ENCODE data around the gene CPAMD8.

CPAMD8 gene

DNA sequence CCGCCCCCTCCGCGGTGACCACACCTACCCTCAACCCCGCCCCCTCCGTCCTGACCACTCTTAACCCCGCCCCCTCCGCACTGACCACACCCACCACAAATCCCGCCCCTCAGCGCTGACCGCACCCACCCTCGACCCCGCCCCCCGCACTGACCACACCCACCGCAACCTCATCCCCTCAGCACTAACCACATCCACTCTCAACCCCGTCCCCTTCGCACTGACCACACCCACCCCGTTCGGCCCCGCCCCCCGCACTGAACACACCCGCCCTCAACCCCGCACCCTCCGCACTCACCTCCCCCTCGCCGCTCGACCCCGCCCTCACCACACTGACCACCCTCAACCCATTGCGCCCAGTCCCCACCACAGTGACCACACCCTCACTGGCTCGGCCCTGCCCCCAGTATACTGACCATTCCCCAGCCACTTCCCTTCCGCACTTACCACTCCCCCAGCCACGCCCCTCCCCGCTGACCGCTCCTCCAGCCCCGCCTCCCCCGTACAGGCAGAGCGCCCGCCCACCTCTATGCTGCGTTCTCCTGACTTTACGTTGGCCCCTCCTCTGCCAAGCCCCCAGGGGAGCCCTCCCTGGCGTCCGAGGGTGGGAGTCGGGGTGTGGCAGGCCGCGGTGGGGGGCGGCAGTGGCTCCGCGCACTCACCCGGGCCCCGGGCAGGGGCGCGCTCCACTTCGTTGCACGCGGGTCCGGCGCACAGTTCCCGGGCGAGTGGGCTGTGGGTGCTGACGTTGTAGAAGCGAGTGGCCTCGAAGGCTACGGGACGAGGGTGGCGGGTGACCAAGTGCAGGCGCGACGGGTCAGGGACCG, 129.4 kb downstream of the CPAMD8 start:
- no peaks in the 10 kb centered on the region for H3K36me3 ChIP-seq (ENCODE audit: control insufficient read depth in 1 of 2, insufficient read depth in 2 of 2, low read length in 2 of 2)
- peak overlapping the region; percentile 32 for H3K27ac ChIP-seq (ENCODE audit: low read depth, low read length)
- H3K9me3 ChIP-seq (ENCODE audit: control insufficient read depth in 1 of 2, low read length in 2 of 2): no peaks in the 10 kb centered on the region
- peak overlapping the region; percentile 50 to 55 for H3K4me3 ChIP-seq (ENCODE audit: low read depth in 1 of 2, low read length in 2 of 2)
- H3K27me3 ChIP-seq (ENCODE audit: control insufficient read depth in 1 of 2, insufficient read depth in 2 of 2, low read length in 2 of 2): peaks cover 0 to 3% of the 10 kb centered on the region in 2 donors
- H3K4me1 ChIP-seq (ENCODE audit: control insufficient read depth in 1 of 2, insufficient read depth in 2 of 2, low read length in 2 of 2): peaks cover 0 to 8% of the 10 kb centered on the region in 2 donors
- no peak overlapping the region for H3K9ac ChIP-seq (ENCODE audit: low read depth in 1 of 2, low read length in 2 of 2)

DNA sequence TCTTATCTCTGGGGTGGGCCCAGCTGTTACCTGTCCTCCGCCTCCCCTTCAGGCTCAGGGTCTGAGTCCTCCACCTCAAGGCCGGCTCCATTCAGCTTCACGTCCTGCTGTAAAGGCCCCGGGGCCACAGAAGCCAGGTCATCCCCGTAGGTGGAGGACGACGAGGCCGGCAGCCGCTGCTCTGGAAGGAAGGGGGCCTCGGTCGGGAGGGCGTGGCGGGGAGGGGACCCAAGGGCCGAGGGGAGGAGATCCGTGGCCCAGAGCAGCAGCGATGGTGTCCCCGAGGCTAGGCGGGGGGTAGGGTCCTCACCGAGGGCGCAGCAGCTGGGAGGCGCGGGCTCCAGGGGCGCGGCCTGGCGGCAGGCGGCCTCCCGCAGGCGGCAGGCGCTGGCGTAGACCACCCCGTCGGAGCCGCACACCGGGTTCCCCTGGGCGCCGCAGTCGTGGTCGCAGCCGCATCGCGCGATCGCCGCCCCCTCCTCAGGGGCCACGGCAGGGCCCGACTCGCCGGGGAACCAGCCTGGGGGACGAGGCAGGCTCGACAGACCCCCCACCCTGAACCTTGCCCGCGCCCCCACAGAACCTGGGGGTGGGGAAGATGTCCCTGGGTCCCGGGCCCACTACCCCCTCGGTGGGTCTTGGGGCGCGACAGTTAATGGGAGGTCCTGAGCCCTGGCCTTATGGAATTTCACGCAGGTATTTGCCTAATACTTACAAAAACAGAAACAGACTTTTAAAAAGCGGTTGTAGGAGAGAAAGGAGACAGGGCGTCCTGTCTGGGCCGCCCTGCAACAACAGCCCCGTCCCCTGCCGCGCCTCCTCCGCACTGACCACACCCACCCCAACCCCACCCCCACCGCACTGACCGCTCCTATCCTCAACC, 130.2 kb downstream of the CPAMD8 start:
- H3K9me3 ChIP-seq (ENCODE audit: control insufficient read depth in 1 of 2, low read length in 2 of 2): no peaks in the 10 kb centered on the region
- peak overlapping the region; percentile 61 to 71 for H3K4me3 ChIP-seq (ENCODE audit: low read depth in 1 of 2, low read length in 2 of 2)
- peaks cover 0 to 8% of the 10 kb centered on the region in 2 donors for H3K4me1 ChIP-seq (ENCODE audit: control insufficient read depth in 1 of 2, insufficient read depth in 2 of 2, low read length in 2 of 2)
- peaks cover 0 to 3% of the 10 kb centered on the region in 2 donors for H3K27me3 ChIP-seq (ENCODE audit: control insufficient read depth in 1 of 2, insufficient read depth in 2 of 2, low read length in 2 of 2)
- H3K27ac ChIP-seq (ENCODE audit: low read depth, low read length): peak overlapping the region; percentile 25
- H3K9ac ChIP-seq (ENCODE audit: low read depth in 1 of 2, low read length in 2 of 2): peak overlapping the region; percentile 32 to 39
- H3K36me3 ChIP-seq (ENCODE audit: control insufficient read depth in 1 of 2, insufficient read depth in 2 of 2, low read length in 2 of 2): no peaks in the 10 kb centered on the region

DNA sequence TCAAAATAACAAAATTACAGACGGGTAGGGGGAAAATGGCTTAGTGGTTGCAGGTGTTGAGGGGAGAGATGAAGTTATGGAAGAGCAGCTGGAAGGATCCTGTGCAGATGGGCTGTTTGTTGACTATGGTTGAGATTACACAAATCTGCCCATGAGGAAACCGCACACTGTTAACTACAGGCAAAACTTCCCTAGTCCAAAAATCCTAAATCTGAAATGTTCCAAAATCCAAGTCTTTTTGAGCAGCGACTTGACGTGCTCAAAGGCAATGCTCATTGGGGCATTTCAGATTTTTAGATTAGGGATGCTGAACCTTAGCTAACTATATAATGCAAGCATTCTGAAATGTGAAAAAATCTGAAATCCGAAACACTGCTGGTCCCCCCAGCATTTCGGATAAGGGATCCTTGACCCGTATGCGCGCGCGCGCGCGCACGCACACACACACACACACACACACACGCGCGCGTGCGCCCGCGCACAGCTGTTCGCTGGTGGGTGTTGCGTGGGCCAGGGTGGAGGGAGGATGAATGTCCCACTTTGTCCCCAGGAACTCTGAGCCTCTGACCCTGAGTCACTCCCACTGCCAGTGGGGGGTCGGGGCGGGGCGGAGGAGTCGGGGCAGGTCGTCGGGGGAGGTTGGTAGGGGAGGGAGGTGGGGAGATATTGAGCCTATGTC, 131.0 kb downstream of the CPAMD8 start:
- H3K27ac ChIP-seq (ENCODE audit: low read depth, low read length): peak overlapping the region; percentile 25
- peak overlapping the region; percentile 61 to 71 for H3K4me3 ChIP-seq (ENCODE audit: low read depth in 1 of 2, low read length in 2 of 2)
- no peaks in the 10 kb centered on the region for H3K9me3 ChIP-seq (ENCODE audit: control insufficient read depth in 1 of 2, low read length in 2 of 2)
- H3K9ac ChIP-seq (ENCODE audit: low read depth in 1 of 2, low read length in 2 of 2): no peak overlapping the region
- H3K4me1 ChIP-seq (ENCODE audit: control insufficient read depth in 1 of 2, insufficient read depth in 2 of 2, low read length in 2 of 2): peaks cover 0 to 8% of the 10 kb centered on the region in 2 donors
- H3K27me3 ChIP-seq (ENCODE audit: control insufficient read depth in 1 of 2, insufficient read depth in 2 of 2, low read length in 2 of 2): peaks cover 0 to 3% of the 10 kb centered on the region in 2 donors
- no peaks in the 10 kb centered on the region for H3K36me3 ChIP-seq (ENCODE audit: control insufficient read depth in 1 of 2, insufficient read depth in 2 of 2, low read length in 2 of 2)

DNA sequence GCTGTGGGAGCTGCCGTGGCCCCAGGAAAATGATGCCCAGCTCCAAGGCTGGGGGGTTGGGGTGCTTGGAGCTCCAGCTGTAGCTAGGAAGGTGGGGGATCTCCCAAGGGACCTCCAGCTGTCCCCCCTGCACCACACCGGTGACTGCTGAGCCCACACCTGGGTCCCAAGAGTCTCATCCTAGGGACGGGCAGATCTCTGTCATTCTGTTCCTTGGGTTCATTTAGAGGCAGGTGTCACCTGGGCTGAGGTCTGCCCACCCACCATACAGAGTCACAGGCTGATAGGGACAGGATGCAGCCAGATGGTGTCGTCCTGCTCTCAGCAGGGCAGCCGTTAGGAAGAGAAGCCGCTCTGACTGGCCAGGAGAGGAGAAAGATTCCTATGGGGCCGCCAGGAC, 132.5 kb downstream of the CPAMD8 start:
- H3K9ac ChIP-seq (ENCODE audit: low read depth in 1 of 2, low read length in 2 of 2): no peak overlapping the region
- H3K4me1 ChIP-seq (ENCODE audit: control insufficient read depth in 1 of 2, insufficient read depth in 2 of 2, low read length in 2 of 2): peaks cover 0 to 8% of the 10 kb centered on the region in 2 donors
- no peak overlapping the region for H3K4me3 ChIP-seq (ENCODE audit: low read depth in 1 of 2, low read length in 2 of 2)
- peaks cover 0 to 3% of the 10 kb centered on the region in 2 donors for H3K27me3 ChIP-seq (ENCODE audit: control insufficient read depth in 1 of 2, insufficient read depth in 2 of 2, low read length in 2 of 2)
- H3K27ac ChIP-seq (ENCODE audit: low read depth, low read length): peak overlapping the region; percentile 27
- H3K9me3 ChIP-seq (ENCODE audit: control insufficient read depth in 1 of 2, low read length in 2 of 2): no peaks in the 10 kb centered on the region
- H3K36me3 ChIP-seq (ENCODE audit: control insufficient read depth in 1 of 2, insufficient read depth in 2 of 2, low read length in 2 of 2): no peaks in the 10 kb centered on the region

DNA sequence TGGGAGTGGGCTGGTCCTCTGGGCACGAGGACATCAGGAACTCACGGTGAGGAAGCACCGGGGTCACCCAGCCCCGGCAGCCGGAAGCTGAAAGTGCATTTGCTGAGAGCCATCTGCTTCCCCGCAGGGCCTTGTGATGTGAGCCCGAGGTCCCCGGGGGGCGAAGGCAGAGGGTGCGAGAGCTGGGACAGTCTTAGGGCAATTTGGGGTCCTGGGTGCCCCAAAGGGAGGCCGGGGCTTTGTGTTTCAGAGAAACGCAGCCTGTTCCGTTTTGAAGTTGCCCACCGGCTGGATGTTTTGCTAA, 133.0 kb downstream of the CPAMD8 start:
- Histone ChIP-seq H3K36me3 (ENCODE audit: control insufficient read depth in 1 of 2, insufficient read depth in 2 of 2, low read length in 2 of 2) (no peaks in the 10 kb centered on the region), H3K27me3 (ENCODE audit: control insufficient read depth in 1 of 2, insufficient read depth in 2 of 2, low read length in 2 of 2) (peaks cover 0 to 3% of the 10 kb centered on the region in 2 donors), H3K9ac (ENCODE audit: low read depth in 1 of 2, low read length in 2 of 2) (peak overlapping the region in 1 of 2 donors; percentile 23), H3K9me3 (ENCODE audit: control insufficient read depth in 1 of 2, low read length in 2 of 2) (no peaks in the 10 kb centered on the region), H3K27ac (ENCODE audit: low read depth, low read length) (no peak overlapping the region), H3K4me1 (ENCODE audit: control insufficient read depth in 1 of 2, insufficient read depth in 2 of 2, low read length in 2 of 2) (peaks cover 0 to 10% of the 10 kb centered on the region in 2 donors), H3K4me3 (ENCODE audit: low read depth in 1 of 2, low read length in 2 of 2) (no peak overlapping the region)

DNA sequence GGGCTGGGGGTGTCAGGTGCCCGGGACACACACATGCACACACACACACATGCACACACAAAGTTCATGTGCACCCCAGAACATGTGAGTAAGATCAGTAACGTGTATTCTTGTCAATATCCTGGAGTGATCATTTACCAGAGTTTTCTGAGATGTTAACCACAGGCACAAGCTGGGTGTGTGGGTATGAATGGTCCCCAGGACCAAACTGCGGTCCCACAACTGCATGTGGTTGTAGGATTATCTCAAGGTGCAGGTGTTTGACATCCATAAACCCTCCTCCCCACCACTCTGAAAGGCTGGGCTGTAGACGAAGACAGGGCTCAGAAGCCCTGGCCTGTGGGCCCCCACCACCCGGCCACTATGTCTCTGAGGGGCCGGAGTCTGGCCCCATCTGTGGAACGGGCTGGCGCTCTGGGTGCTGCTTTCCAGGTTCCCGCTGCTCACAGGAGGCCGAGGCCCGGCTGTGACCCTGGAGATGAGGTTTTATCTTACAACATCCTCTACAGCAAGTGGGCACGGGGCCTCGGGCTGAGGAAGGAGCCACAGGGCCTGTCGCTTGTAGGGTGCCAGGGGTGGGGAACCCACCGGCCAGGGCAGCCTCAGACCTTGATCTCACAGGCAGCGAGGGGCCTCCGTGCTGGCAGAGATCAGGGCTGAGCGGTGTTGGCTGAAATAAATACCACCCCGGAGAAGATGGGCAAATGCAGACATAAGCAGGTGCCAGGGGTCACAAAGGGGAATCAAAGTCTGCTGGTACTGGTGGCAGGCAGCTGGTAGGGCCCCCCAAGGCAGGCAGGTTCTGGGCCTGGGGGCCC, 133.5 kb downstream of the CPAMD8 start:
- Histone ChIP-seq H3K36me3 (ENCODE audit: control insufficient read depth in 1 of 2, insufficient read depth in 2 of 2, low read length in 2 of 2) (no peaks in the 10 kb centered on the region), H3K27ac (ENCODE audit: low read depth, low read length) (no peak overlapping the region), H3K27me3 (ENCODE audit: control insufficient read depth in 1 of 2, insufficient read depth in 2 of 2, low read length in 2 of 2) (peaks cover 0 to 3% of the 10 kb centered on the region in 2 donors), H3K9me3 (ENCODE audit: control insufficient read depth in 1 of 2, low read length in 2 of 2) (no peaks in the 10 kb centered on the region), H3K4me3 (ENCODE audit: low read depth in 1 of 2, low read length in 2 of 2) (no peak overlapping the region), H3K4me1 (ENCODE audit: control insufficient read depth in 1 of 2, insufficient read depth in 2 of 2, low read length in 2 of 2) (peaks cover 0 to 13% of the 10 kb centered on the region in 2 donors), H3K9ac (ENCODE audit: low read depth in 1 of 2, low read length in 2 of 2) (no peak overlapping the region)

GRCh38 chr19:16892436-16892835, 134.2 kb downstream of the CPAMD8 start:
- Histone ChIP-seq H3K4me3 (ENCODE audit: low read depth in 1 of 2, low read length in 2 of 2) (no peak overlapping the region), H3K36me3 (ENCODE audit: control insufficient read depth in 1 of 2, insufficient read depth in 2 of 2, low read length in 2 of 2) (no peaks in the 10 kb centered on the region), H3K27me3 (ENCODE audit: control insufficient read depth in 1 of 2, insufficient read depth in 2 of 2, low read length in 2 of 2) (peaks cover 0 to 3% of the 10 kb centered on the region in 2 donors), H3K9ac (ENCODE audit: low read depth in 1 of 2, low read length in 2 of 2) (no peak overlapping the region), H3K4me1 (ENCODE audit: control insufficient read depth in 1 of 2, insufficient read depth in 2 of 2, low read length in 2 of 2) (peaks cover 0 to 15% of the 10 kb centered on the region in 2 donors), H3K9me3 (ENCODE audit: control insufficient read depth in 1 of 2, low read length in 2 of 2) (no peaks in the 10 kb centered on the region), H3K27ac (ENCODE audit: low read depth, low read length) (no peak overlapping the region)

- Histone ChIP-seq H3K27me3 (ENCODE audit: control insufficient read depth in 1 of 2, insufficient read depth in 2 of 2, low read length in 2 of 2) (peaks cover 0 to 3% of the 10 kb centered on the region in 2 donors), H3K9me3 (ENCODE audit: control insufficient read depth in 1 of 2, low read length in 2 of 2) (no peaks in the 10 kb centered on the region), H3K9ac (ENCODE audit: low read depth in 1 of 2, low read length in 2 of 2) (no peak overlapping the region), H3K4me3 (ENCODE audit: low read depth in 1 of 2, low read length in 2 of 2) (no peak overlapping the region), H3K27ac (ENCODE audit: low read depth, low read length) (no peak overlapping the region), H3K36me3 (ENCODE audit: control insufficient read depth in 1 of 2, insufficient read depth in 2 of 2, low read length in 2 of 2) (no peaks in the 10 kb centered on the region), H3K4me1 (ENCODE audit: control insufficient read depth in 1 of 2, insufficient read depth in 2 of 2, low read length in 2 of 2) (peaks cover 0 to 15% of the 10 kb centered on the region in 2 donors)
Measured at GRCh38 chr19:16891696-16892382, 134.8 kb downstream of the CPAMD8 start.

All from duodenal mucosa (tissue), 2 donors.